GM23338 (cell line): Measurements from ENCODE around the gene MAP4K4. TPM values are rescaled to one million over a fixed set of nuclear protein-coding genes. Genes with fewer than 3 reads are reported as not detected.

ENCODE experiments used
- ATAC-seq: fragments of 200-7000 bp; cut with Tn5 transposase; 3 replicates; pipeline ENCODE4 v1.9.1; 2020
- DNase-seq: peaks from one replicate; pipeline ENCODE4 v3.0.0-alpha.2; 2015; ENCODE audit warnings: low spot score
- H2AFZ ChIP-seq: fragments of 200-600 bp; sonication (generic); 2 replicates; pipeline ENCODE4 v1.8.0; 2016; ENCODE audit warnings: antibody characterized with exemption, mild to moderate bottlenecking, moderate library complexity
- H3F3A ChIP-seq: fragments of 200-600 bp; sonication (generic); replicated peaks from 2 replicates; pipeline ENCODE4 v1.8.0; 2017; ENCODE audit warnings: antibody characterized with exemption, mixed run types, low read depth
- H3K27ac ChIP-seq: fragments of 200-600 bp; sonication (generic); 2 replicates; pipeline ENCODE4 v1.6.1; 2016; ENCODE audit warnings: low read depth
- H3K27me3 ChIP-seq: fragments of 200-600 bp; sonication (generic); 2 replicates; pipeline ENCODE4 v1.8.0; 2016; ENCODE audit warnings: mild to moderate bottlenecking, mixed run types, moderate library complexity; ENCODE audit not compliant: insufficient read depth
- H3K36me3 ChIP-seq: fragments of 200-600 bp; sonication (generic); 2 replicates; pipeline ENCODE4 v1.8.0; 2016; ENCODE audit warnings: mild to moderate bottlenecking; ENCODE audit not compliant: insufficient read depth
- H3K4me1 ChIP-seq: fragments of 200-600 bp; sonication (generic); 2 replicates; pipeline ENCODE4 v1.8.0; 2016; ENCODE audit warnings: mild to moderate bottlenecking, moderate library complexity; ENCODE audit not compliant: insufficient read depth
- H3K4me2 ChIP-seq: fragments of 200-600 bp; sonication (generic); 2 replicates; pipeline ENCODE4 v1.7.1; 2017; ENCODE audit warnings: mixed run types
- H3K4me3 ChIP-seq: fragments of 200-600 bp; sonication (generic); 2 replicates; pipeline ENCODE4 v1.6.1; 2016; ENCODE audit warnings: mixed run types
- H3K79me2 ChIP-seq: fragments of 200-600 bp; sonication (generic); replicated peaks from 2 replicates; pipeline ENCODE4 v1.8.0; 2017; ENCODE audit warnings: mild to moderate bottlenecking; ENCODE audit not compliant: insufficient read depth
- H3K9me2 ChIP-seq: fragments of 200-600 bp; sonication (generic); 2 replicates; pipeline ENCODE4 v1.8.0; 2017; ENCODE audit not compliant: insufficient read depth
- H4K20me1 ChIP-seq: fragments of 200-600 bp; sonication (generic); replicated peaks from 2 replicates; pipeline ENCODE4 v1.8.0; 2017; ENCODE audit warnings: mild to moderate bottlenecking; ENCODE audit not compliant: insufficient read depth
- H3K27ac Mint-ChIP-seq: 2 replicates; pipeline ENCODE4 v1.8.0; 2020; ENCODE audit warnings: inconsistent platforms, mild to moderate bottlenecking, moderate library complexity, mixed read lengths
- H3K27me3 Mint-ChIP-seq: 3 replicates; pipeline ENCODE4 v1.8.0; 2022; ENCODE audit warnings: low read depth, mild to moderate bottlenecking, moderate library complexity, mixed read lengths, inconsistent platforms; ENCODE audit not compliant: insufficient read depth, poor library complexity
- H3K36me3 Mint-ChIP-seq: 3 replicates; pipeline ENCODE4 v1.8.0; 2021; ENCODE audit warnings: low read depth, mild to moderate bottlenecking, inconsistent platforms, moderate library complexity, mixed read lengths
- H3K4me1 Mint-ChIP-seq: 3 replicates; pipeline ENCODE4 v1.8.0; 2020; ENCODE audit warnings: mild to moderate bottlenecking, inconsistent platforms, mixed read lengths
- H3K4me3 Mint-ChIP-seq: 3 replicates; pipeline ENCODE4 v1.8.0; 2021; ENCODE audit warnings: moderate library complexity, mild to moderate bottlenecking, inconsistent platforms, mixed read lengths
- H3K9me3 Mint-ChIP-seq: 3 replicates; pipeline ENCODE4 v1.8.0; 2020; ENCODE audit warnings: moderate library complexity, mild to moderate bottlenecking, inconsistent platforms, mixed read lengths
- EZH2 ChIP-seq: fragments of 200-600 bp; sonication (generic); IDR thresholded peaks from one replicate; pipeline ENCODE4 v1.8.0; 2017; ENCODE audit warnings: antibody characterized with exemption, mild to moderate bottlenecking, low read depth; ENCODE audit not compliant: unreplicated experiment
- NANOG ChIP-seq: IDR thresholded peaks from 2 replicates; pipeline ENCODE4 v1.6.1; 2016; ENCODE audit warnings: antibody characterized with exemption, borderline replicate concordance
- POLR2AphosphoS5 ChIP-seq: IDR thresholded peaks from 2 replicates; pipeline ENCODE4 v1.6.1; 2016; ENCODE audit warnings: antibody characterized with exemption, low read depth
- REST ChIP-seq: IDR thresholded peaks from one replicate; pipeline ENCODE4 v1.6.1; 2018; ENCODE audit warnings: antibody characterized with exemption; ENCODE audit not compliant: unreplicated experiment
- STAT1 ChIP-seq: IDR thresholded peaks from one replicate; pipeline ENCODE4 v1.6.1; 2016; ENCODE audit warnings: antibody characterized with exemption; ENCODE audit not compliant: unreplicated experiment
- ZNF462 ChIP-seq: fragments of 250-450 bp; sonication (Bioruptor Pico); IDR thresholded peaks from 2 replicates; pipeline ENCODE4 v1.5.0; 2020; ENCODE audit warnings: mild to moderate bottlenecking, moderate library complexity
- polyA plus RNA-seq: library from polyadenylated mRNA; unstranded; fragments of >200 nt; fragmentation: Nextera tagmentation; extraction: Ambion mirVana; gene quantifications from 2 replicates; pipeline ENCODE4 v1.2.1, GENCODE V29; 2016
- total RNA-seq: library from RNA; depleted of rRNA; stranded (reverse); fragments of >200 nt; shearing (Covaris generic); gene quantifications from 2 replicates; pipeline ENCODE4 v1.2.3, GENCODE V29; 2014

The MAP4K4 gene
- total and polyA plus RNA-seq, 2 experiments from 2014 or later, result 34.6 to 99.2 TPM

GRCh38 chr2:101827246-101827645 is 129.7 kb downstream of the MAP4K4 start (continued):
- TF ChIP-seq ZNF462, result no peak
- TF ChIP-seq NANOG, result no peak
- TF ChIP-seq STAT1, result no peak

- no peaks in the 10 kb centered on the region for H3K27me3 Mint-ChIP-seq
- Histone ChIP-seq H3K27me3 (no peaks in the 10 kb centered on the region), H3F3A (no peaks in the 10 kb centered on the region), H3K4me2 (no peak overlapping the region), H2AFZ (no peak overlapping the region), H3K79me2 (peaks cover 16% of the 10 kb centered on the region), H3K4me3 (no peak overlapping the region), H4K20me1 (peaks cover 7% of the 10 kb centered on the region), H3K9me2 (no peaks in the 10 kb centered on the region), H3K36me3 (peaks cover 4% of the 10 kb centered on the region), H3K27ac (no peak overlapping the region), H3K4me1 (0 out of 2 replicates have a peak, but pooled peaks cover 9% of the 10 kb centered on the region)
- no peak overlapping the region for H3K4me3 Mint-ChIP-seq
- H3K27ac Mint-ChIP-seq, result no peak overlapping the region
- no peaks in the 10 kb centered on the region for H3K9me3 Mint-ChIP-seq
- ATAC-seq, result no peak
- peaks cover 24% of the 10 kb centered on the region for H3K4me1 Mint-ChIP-seq
- DNase-seq, result no peak
- H3K36me3 Mint-ChIP-seq, result peaks cover 37% of the 10 kb centered on the region
- no peak for TF ChIP-seq EZH2
- TF ChIP-seq REST, result no peak
- no peak for TF ChIP-seq POLR2AphosphoS5
- no peak for TF ChIP-seq ZNF462
Measured at GRCh38 chr2:101828257-101828656, 130.8 kb downstream of the MAP4K4 start.
